ENCODE results near the gene SMYD3. TPM values are rescaled to one million over a fixed set of nuclear protein-coding genes. Genes with fewer than 3 reads are reported as not detected.
"Not testable (repeated sequence)": the region's sequence is repeated elsewhere in the genome, so short reads cannot be mapped to it uniquely, and the experiment has no call there.

Gene SMYD3
- polyA plus RNA-seq, 1 donor from 2014 or later, result 48.6 TPM

GRCh38 chr1:245822996-245823395 lies 684.1 kb downstream of the SMYD3 start:
- H3K9me3 ChIP-seq (ENCODE audit: low read length), result no peaks in the 10 kb centered on the region
- H3K9me2 ChIP-seq (ENCODE audit: insufficient read depth, low read length), result no peaks in the 10 kb centered on the region
- no peak overlapping the region for H2AFZ ChIP-seq (ENCODE audit: low read depth, low read length)
- H3K27ac ChIP-seq (ENCODE audit: low read length), result no peak overlapping the region
- no peaks in the 10 kb centered on the region for H3F3A ChIP-seq (ENCODE audit: insufficient read depth, low read length, poor library complexity, severe bottlenecking)
- no peaks in the 10 kb centered on the region for H3K27me3 ChIP-seq (ENCODE audit: insufficient read depth, low read depth, low read length)
- TF ChIP-seq RAD21 (conservative IDR thresholded peaks at IDR 0.05) (no peak), MXI1 (conservative IDR thresholded peaks at IDR 0.05; ENCODE audit: poor library complexity, severe bottlenecking) (no peak), POLR2AphosphoS5 (IDR thresholded peaks at IDR 0.05) (no peak), EZH2 (IDR thresholded peaks at IDR 0.05; ENCODE audit: borderline replicate concordance, insufficient read depth, low read length, poor library complexity, severe bottlenecking) (no peak), EP300 (conservative IDR thresholded peaks at IDR 0.05; ENCODE audit: poor library complexity, severe bottlenecking) (no peak), TAF1 (IDR thresholded peaks at IDR 0.05; ENCODE audit: low read depth) (no peak), CTCF (IDR thresholded peaks at IDR 0.05; ENCODE audit: poor library complexity, severe bottlenecking) (no peak), SMC3 (conservative IDR thresholded peaks at IDR 0.05; ENCODE audit: poor library complexity) (no peak)
- TF ChIP-seq, protein P1, sequence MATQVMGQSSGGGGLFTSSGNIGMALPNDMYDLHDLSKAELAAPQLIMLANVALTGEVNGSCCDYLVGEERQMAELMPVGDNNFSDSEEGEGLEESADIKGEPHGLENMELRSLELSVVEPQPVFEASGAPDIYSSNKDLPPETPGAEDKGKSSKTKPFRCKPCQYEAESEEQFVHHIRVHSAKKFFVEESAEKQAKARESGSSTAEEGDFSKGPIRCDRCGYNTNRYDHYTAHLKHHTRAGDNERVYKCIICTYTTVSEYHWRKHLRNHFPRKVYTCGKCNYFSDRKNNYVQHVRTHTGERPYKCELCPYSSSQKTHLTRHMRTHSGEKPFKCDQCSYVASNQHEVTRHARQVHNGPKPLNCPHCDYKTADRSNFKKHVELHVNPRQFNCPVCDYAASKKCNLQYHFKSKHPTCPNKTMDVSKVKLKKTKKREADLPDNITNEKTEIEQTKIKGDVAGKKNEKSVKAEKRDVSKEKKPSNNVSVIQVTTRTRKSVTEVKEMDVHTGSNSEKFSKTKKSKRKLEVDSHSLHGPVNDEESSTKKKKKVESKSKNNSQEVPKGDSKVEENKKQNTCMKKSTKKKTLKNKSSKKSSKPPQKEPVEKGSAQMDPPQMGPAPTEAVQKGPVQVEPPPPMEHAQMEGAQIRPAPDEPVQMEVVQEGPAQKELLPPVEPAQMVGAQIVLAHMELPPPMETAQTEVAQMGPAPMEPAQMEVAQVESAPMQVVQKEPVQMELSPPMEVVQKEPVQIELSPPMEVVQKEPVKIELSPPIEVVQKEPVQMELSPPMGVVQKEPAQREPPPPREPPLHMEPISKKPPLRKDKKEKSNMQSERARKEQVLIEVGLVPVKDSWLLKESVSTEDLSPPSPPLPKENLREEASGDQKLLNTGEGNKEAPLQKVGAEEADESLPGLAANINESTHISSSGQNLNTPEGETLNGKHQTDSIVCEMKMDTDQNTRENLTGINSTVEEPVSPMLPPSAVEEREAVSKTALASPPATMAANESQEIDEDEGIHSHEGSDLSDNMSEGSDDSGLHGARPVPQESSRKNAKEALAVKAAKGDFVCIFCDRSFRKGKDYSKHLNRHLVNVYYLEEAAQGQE (IDR thresholded peaks at IDR 0.05; ENCODE audit: borderline replicate concordance), result no peak
- no peaks in the 10 kb centered on the region for H4K20me1 ChIP-seq (ENCODE audit: insufficient read depth)
- H3K4me2 ChIP-seq (ENCODE audit: low read length), result no peak overlapping the region
- no peaks in the 10 kb centered on the region for H3K36me3 ChIP-seq (ENCODE audit: insufficient read depth, low read length)
- H3K9ac ChIP-seq (ENCODE audit: low read length), result no peak overlapping the region
- H3K4me3 ChIP-seq (ENCODE audit: low read length), result no peak overlapping the region
- H3K79me2 ChIP-seq (replicated peaks; ENCODE audit: insufficient read depth, low read length), result no peaks in the 10 kb centered on the region

GRCh38 chr1:245818363-245818762 lies 688.7 kb downstream of the SMYD3 start:
- not testable (repeated sequence) for H3K79me2 ChIP-seq (replicated peaks; ENCODE audit: insufficient read depth, low read length); H3K27me3 ChIP-seq (ENCODE audit: insufficient read depth, low read depth, low read length); H3K4me3 ChIP-seq (ENCODE audit: low read length); H3K9me3 ChIP-seq (ENCODE audit: low read length); H3K36me3 ChIP-seq (ENCODE audit: insufficient read depth, low read length); H3K4me2 ChIP-seq (ENCODE audit: low read length); H2AFZ ChIP-seq (ENCODE audit: low read depth, low read length); H3K9ac ChIP-seq (ENCODE audit: low read length); H3F3A ChIP-seq (ENCODE audit: insufficient read depth, low read length, poor library complexity, severe bottlenecking); H3K9me2 ChIP-seq (ENCODE audit: insufficient read depth, low read length); H3K27ac ChIP-seq (ENCODE audit: low read length); H4K20me1 ChIP-seq (ENCODE audit: insufficient read depth)

DNA sequence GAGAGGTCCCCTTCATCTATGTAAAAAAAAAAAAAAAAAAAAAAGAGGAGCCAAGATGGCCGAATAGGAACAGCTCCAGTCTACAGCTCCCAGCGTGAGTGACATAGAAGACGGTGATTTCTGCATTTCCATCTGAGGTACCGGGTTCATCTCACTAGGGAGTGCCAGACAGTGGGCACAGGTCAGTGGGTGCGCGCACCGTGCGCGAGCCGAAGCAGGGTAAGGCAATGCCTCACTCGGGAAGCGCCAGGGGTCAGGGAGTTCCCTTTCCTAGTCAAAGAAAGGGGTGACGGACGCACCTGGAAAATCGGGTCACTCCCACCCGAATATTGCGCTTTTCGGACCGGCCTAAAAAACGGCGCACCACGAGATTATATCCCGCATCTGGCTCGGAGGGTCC lies 690.6 kb downstream of the SMYD3 start:
- not testable (repeated sequence) for H3K36me3 ChIP-seq (ENCODE audit: insufficient read depth, low read length); H2AFZ ChIP-seq (ENCODE audit: low read depth, low read length); H3K9ac ChIP-seq (ENCODE audit: low read length); H3K4me3 ChIP-seq (ENCODE audit: low read length); H3K4me2 ChIP-seq (ENCODE audit: low read length); H4K20me1 ChIP-seq (ENCODE audit: insufficient read depth); H3K27me3 ChIP-seq (ENCODE audit: insufficient read depth, low read depth, low read length); H3K79me2 ChIP-seq (replicated peaks; ENCODE audit: insufficient read depth, low read length); H3K9me3 ChIP-seq (ENCODE audit: low read length); H3F3A ChIP-seq (ENCODE audit: insufficient read depth, low read length, poor library complexity, severe bottlenecking); H3K27ac ChIP-seq (ENCODE audit: low read length); H3K9me2 ChIP-seq (ENCODE audit: insufficient read depth, low read length)

Measured in neural cell (in vitro differentiated cells).